Cardiac muscle cell (in vitro differentiated cells and primary cell): ENCODE data around the gene TRPV4. TPM values are rescaled to one million over a fixed set of nuclear protein-coding genes. Genes with fewer than 3 reads are reported as not detected.

Experiments
- DNase-seq, 2 donors: peaks; one replicate each; pipeline versions ENCODE4 v3.0.0 to v3.0.0-alpha.2; 2010 to 2017; ENCODE audit warnings: low read depth in 1 of 2, low spot score in 1 of 2
- H3K27ac ChIP-seq: fragments of 200-600 bp; sonication (generic); 2 replicates; pipeline ENCODE4 v1.5.1; 2016
- H3K27me3 ChIP-seq: fragments of 200-600 bp; sonication (generic); 2 replicates; pipeline ENCODE4 v1.6.0; 2016; ENCODE audit warnings: control low read depth
- H3K36me3 ChIP-seq: fragments of 200-600 bp; sonication (generic); 2 replicates; pipeline ENCODE4 v1.5.1; 2016; ENCODE audit warnings: control low read depth
- H3K4me1 ChIP-seq: fragments of 200-600 bp; sonication (generic); 2 replicates; pipeline ENCODE4 v1.8.1; 2017; ENCODE audit warnings: low read depth, mild to moderate bottlenecking, mixed run types
- H3K4me3 ChIP-seq: fragments of 200-600 bp; sonication (generic); 2 replicates; pipeline ENCODE4 v1.5.1; 2016; ENCODE audit warnings: mild to moderate bottlenecking
- H3K9me3 ChIP-seq: fragments of 200-600 bp; sonication (generic); 2 replicates; pipeline ENCODE4 v1.5.1; 2017; ENCODE audit warnings: low read depth, mild to moderate bottlenecking, control low read depth
- CTCF ChIP-seq: IDR thresholded peaks from 2 replicates; pipeline ENCODE4 v1.5.1; 2012; ENCODE audit warnings: low read depth, mild to moderate bottlenecking, low read length
- polyA plus RNA-seq: library from polyadenylated mRNA; unstranded; fragments of >200 nt; fragmentation: Nextera tagmentation; extraction: Ambion mirVana; gene quantifications from 2 replicates; pipeline ENCODE4 v1.2.1, GENCODE V29; 2016
- total RNA-seq: library from RNA; depleted of rRNA; stranded (reverse); fragments of >200 nt; gene quantifications from 2 replicates; pipeline ENCODE4 v1.2.3, GENCODE V29; 2016

Gene TRPV4
- total and polyA plus RNA-seq, 2 experiments from 2014 or later: 2.4 to 4.1 TPM

GRCh38 chr12:109824731-109825130, 8.5 kb downstream of the TRPV4 start:
- Histone ChIP-seq H3K27ac (no peak overlapping the region), H3K27me3 (no peaks in the 10 kb centered on the region), H3K36me3 (no peaks in the 10 kb centered on the region), H3K4me1 (no peaks in the 10 kb centered on the region), H3K4me3 (no peak overlapping the region), H3K9me3 (no peaks in the 10 kb centered on the region)
- TF ChIP-seq CTCF: no peak
- DNase-seq: no peak

GRCh38 chr12:109822951-109823411, 10.2 kb downstream of the TRPV4 start:
- H3K4me1 ChIP-seq: no peaks in the 10 kb centered on the region
- H3K4me3 ChIP-seq: no peak overlapping the region
- H3K9me3 ChIP-seq: no peaks in the 10 kb centered on the region
- no peak for TF ChIP-seq CTCF
- no peaks in the 10 kb centered on the region for H3K27me3 ChIP-seq
- peak overlapping the region; percentile 43 for H3K27ac ChIP-seq
- no peaks in the 10 kb centered on the region for H3K36me3 ChIP-seq
- DNase-seq: no peak

- DNase-seq: no peak
- no peak overlapping the region for H3K4me3 ChIP-seq
- TF ChIP-seq CTCF: no peak
- H3K36me3 ChIP-seq: no peaks in the 10 kb centered on the region
- H3K27ac ChIP-seq: no peak overlapping the region
- H3K27me3 ChIP-seq: no peaks in the 10 kb centered on the region
- H3K4me1 ChIP-seq: no peaks in the 10 kb centered on the region
- H3K9me3 ChIP-seq: no peaks in the 10 kb centered on the region
Measured at GRCh38 chr12:109822416-109822815, 10.8 kb downstream of the TRPV4 start.

GRCh38 chr12:109821968-109822367, 11.2 kb downstream of the TRPV4 start:
- TF ChIP-seq CTCF: no peak
- Histone ChIP-seq H3K9me3 (no peaks in the 10 kb centered on the region), H3K27ac (no peak overlapping the region), H3K27me3 (no peaks in the 10 kb centered on the region), H3K4me3 (no peak overlapping the region), H3K36me3 (no peaks in the 10 kb centered on the region), H3K4me1 (no peaks in the 10 kb centered on the region)
- DNase-seq: no peak

GRCh38 chr12:109820816-109821381, 12.3 kb downstream of the TRPV4 start:
- no peak overlapping the region for H3K27ac ChIP-seq
- no peak overlapping the region for H3K4me3 ChIP-seq
- no peak for DNase-seq
- no peak for TF ChIP-seq CTCF
- no peaks in the 10 kb centered on the region for H3K36me3 ChIP-seq
- no peaks in the 10 kb centered on the region for H3K27me3 ChIP-seq
- no peaks in the 10 kb centered on the region for H3K4me1 ChIP-seq
- no peaks in the 10 kb centered on the region for H3K9me3 ChIP-seq
